ENCODE measurements around the gene SEMA5B.

SEMA5B gene

DNA sequence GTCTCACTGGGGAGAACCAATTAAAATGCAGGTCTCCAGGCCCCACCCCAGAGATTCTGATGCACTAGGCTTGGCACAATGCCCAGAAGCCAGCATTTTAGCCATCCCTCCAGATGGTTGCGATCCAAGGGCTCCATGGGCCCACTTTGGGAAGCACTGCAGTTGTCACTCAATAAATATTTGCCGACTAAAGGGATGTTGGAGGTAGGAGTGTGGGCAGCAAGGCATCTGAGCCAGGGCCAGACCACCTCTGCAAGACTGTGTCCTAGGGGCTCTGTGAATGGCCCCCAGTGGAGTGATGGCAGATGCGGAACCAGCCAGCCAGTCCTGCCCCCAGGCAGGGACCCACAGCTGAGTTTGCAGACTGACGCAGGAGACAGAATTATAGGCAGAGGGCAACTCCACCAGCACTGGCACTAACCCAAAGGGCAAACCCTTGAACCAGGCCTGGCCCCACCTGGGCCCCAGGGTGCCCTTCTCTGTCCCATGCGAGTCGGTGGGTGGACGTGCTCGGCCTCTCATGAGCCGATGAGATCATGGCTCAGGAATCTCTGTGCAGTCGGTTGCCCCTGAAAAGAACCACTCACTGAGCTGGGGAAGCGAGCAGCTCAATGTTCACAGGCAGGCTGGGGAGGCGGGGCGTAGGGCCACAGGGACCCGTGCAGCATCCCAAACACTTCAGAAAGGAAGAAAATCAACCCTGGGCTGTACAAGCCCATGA, 49.7 kb downstream of the SEMA5B start (continued):
- TF ChIP-seq ZBTB1 (tag by site-specific recombination; IDR thresholded peaks at IDR 0.05) (no peak), KLF8 (tag by site-specific recombination; IDR thresholded peaks at IDR 0.05) (0 out of 2 replicates have a peak, but pooled peaks have one; percentile 16), KLF1 (tag by site-specific recombination; IDR thresholded peaks at IDR 0.05) (no peak), HOXD13 (CRISPR knock-in tag; IDR thresholded peaks at IDR 0.05; ENCODE audit: borderline replicate concordance) (0 out of 2 replicates have a peak, but pooled peaks have one; percentile 47), ZBTB48 (tag by site-specific recombination; IDR thresholded peaks at IDR 0.05) (peak; percentile 83; the same call in 1 of the 2 replicates), ZNF660 (tag by site-specific recombination; IDR thresholded peaks at IDR 0.05) (peak; percentile 66; the same call in 1 of the 2 replicates), SP7 (tag by site-specific recombination; IDR thresholded peaks at IDR 0.05) (peak; percentile 42), TRIM28 (IDR thresholded peaks at IDR 0.05; ENCODE audit: borderline replicate concordance, low read length) (no peak), ZBTB8A (tag by site-specific recombination; IDR thresholded peaks at IDR 0.05) (no peak; the same call in 1 of the 2 replicates), ZBTB17 (tag by site-specific recombination; IDR thresholded peaks at IDR 0.05) (peak; percentile 86), KLF10 (tag by site-specific recombination; IDR thresholded peaks at IDR 0.05) (peak; percentile 16; the same call in 1 of the 2 replicates), ZNF670 (tag by site-specific recombination; IDR thresholded peaks at IDR 0.05; ENCODE audit: low read depth) (no peak), ZNF596 (tag by site-specific recombination; IDR thresholded peaks at IDR 0.05) (no peak), ZEB2 (tag by site-specific recombination; IDR thresholded peaks at IDR 0.05) (peak; percentile 52; the same call in 1 of the 2 replicates), ZFHX2 (tag by site-specific recombination; conservative IDR thresholded peaks at IDR 0.05) (peak; percentile 71), GLIS1 (tag by site-specific recombination; IDR thresholded peaks at IDR 0.05) (peak; percentile 100), ZNF600 (tag by site-specific recombination; IDR thresholded peaks at IDR 0.05) (peak; percentile 45; the same call in 1 of the 2 replicates), ZNF544 (tag by site-specific recombination; IDR thresholded peaks at IDR 0.05) (0 out of 2 replicates have a peak, but pooled peaks have one; percentile 52), GLIS2 (tag by site-specific recombination; IDR thresholded peaks at IDR 0.05) (peak; percentile 89), ZNF664 (tag by site-specific recombination; IDR thresholded peaks at IDR 0.05) (no peak), BCL11A (tag by site-specific recombination; IDR thresholded peaks at IDR 0.05; ENCODE audit: low read depth) (no peak), ZNF792 (tag by site-specific recombination; IDR thresholded peaks at IDR 0.05) (no peak), ZNF184 (tag by site-specific recombination; IDR thresholded peaks at IDR 0.05) (peak; percentile 44; the same call in 1 of the 2 replicates), ZNF830 (tag by site-specific recombination; IDR thresholded peaks at IDR 0.05; ENCODE audit: low read depth) (no peak), ZSCAN30 (tag by site-specific recombination; IDR thresholded peaks at IDR 0.05) (no peak), ZNF626 (tag by site-specific recombination; IDR thresholded peaks at IDR 0.05) (no peak), ZNF501 (tag by site-specific recombination; IDR thresholded peaks at IDR 0.05) (no peak)
- TF ChIP-seq, protein P1, sequence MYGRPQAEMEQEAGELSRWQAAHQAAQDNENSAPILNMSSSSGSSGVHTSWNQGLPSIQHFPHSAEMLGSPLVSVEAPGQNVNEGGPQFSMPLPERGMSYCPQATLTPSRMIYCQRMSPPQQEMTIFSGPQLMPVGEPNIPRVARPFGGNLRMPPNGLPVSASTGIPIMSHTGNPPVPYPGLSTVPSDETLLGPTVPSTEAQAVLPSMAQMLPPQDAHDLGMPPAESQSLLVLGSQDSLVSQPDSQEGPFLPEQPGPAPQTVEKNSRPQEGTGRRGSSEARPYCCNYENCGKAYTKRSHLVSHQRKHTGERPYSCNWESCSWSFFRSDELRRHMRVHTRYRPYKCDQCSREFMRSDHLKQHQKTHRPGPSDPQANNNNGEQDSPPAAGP (tag by site-specific recombination; IDR thresholded peaks at IDR 0.05) = peak; percentile 36; the same call in 1 of the 2 replicates
- TF ChIP-seq, protein P2, sequence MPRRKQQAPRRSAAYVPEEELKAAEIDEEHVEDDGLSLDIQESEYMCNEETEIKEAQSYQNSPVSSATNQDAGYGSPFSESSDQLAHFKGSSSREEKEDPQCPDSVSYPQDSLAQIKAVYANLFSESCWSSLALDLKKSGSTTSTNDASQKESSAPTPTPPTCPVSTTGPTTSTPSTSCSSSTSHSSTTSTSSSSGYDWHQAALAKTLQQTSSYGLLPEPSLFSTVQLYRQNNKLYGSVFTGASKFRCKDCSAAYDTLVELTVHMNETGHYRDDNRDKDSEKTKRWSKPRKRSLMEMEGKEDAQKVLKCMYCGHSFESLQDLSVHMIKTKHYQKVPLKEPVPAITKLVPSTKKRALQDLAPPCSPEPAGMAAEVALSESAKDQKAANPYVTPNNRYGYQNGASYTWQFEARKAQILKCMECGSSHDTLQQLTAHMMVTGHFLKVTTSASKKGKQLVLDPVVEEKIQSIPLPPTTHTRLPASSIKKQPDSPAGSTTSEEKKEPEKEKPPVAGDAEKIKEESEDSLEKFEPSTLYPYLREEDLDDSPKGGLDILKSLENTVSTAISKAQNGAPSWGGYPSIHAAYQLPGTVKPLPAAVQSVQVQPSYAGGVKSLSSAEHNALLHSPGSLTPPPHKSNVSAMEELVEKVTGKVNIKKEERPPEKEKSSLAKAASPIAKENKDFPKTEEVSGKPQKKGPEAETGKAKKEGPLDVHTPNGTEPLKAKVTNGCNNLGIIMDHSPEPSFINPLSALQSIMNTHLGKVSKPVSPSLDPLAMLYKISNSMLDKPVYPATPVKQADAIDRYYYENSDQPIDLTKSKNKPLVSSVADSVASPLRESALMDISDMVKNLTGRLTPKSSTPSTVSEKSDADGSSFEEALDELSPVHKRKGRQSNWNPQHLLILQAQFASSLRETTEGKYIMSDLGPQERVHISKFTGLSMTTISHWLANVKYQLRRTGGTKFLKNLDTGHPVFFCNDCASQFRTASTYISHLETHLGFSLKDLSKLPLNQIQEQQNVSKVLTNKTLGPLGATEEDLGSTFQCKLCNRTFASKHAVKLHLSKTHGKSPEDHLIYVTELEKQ (tag by site-specific recombination; IDR thresholded peaks at IDR 0.05; ENCODE audit: borderline replicate concordance) = no peak
- TF ChIP-seq, protein P3, sequence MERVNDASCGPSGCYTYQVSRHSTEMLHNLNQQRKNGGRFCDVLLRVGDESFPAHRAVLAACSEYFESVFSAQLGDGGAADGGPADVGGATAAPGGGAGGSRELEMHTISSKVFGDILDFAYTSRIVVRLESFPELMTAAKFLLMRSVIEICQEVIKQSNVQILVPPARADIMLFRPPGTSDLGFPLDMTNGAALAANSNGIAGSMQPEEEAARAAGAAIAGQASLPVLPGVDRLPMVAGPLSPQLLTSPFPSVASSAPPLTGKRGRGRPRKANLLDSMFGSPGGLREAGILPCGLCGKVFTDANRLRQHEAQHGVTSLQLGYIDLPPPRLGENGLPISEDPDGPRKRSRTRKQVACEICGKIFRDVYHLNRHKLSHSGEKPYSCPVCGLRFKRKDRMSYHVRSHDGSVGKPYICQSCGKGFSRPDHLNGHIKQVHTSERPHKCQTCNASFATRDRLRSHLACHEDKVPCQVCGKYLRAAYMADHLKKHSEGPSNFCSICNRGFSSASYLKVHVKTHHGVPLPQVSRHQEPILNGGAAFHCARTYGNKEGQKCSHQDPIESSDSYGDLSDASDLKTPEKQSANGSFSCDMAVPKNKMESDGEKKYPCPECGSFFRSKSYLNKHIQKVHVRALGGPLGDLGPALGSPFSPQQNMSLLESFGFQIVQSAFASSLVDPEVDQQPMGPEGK (tag by site-specific recombination; IDR thresholded peaks at IDR 0.05) = peak; percentile 73
- TF ChIP-seq, protein P4, sequence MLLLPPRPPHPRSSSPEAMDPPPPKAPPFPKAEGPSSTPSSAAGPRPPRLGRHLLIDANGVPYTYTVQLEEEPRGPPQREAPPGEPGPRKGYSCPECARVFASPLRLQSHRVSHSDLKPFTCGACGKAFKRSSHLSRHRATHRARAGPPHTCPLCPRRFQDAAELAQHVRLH (tag by site-specific recombination; IDR thresholded peaks at IDR 0.05) = no peak
- TF ChIP-seq, protein P5, sequence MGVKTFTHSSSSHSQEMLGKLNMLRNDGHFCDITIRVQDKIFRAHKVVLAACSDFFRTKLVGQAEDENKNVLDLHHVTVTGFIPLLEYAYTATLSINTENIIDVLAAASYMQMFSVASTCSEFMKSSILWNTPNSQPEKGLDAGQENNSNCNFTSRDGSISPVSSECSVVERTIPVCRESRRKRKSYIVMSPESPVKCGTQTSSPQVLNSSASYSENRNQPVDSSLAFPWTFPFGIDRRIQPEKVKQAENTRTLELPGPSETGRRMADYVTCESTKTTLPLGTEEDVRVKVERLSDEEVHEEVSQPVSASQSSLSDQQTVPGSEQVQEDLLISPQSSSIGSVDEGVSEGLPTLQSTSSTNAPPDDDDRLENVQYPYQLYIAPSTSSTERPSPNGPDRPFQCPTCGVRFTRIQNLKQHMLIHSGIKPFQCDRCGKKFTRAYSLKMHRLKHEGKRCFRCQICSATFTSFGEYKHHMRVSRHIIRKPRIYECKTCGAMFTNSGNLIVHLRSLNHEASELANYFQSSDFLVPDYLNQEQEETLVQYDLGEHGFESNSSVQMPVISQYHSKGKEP (tag by site-specific recombination; IDR thresholded peaks at IDR 0.05) = peak; percentile 33; the same call in 1 of the 2 replicates

Data from HEK293 (cell line).